Gastrocnemius medialis (tissue), 4 donors: ENCODE results near the gene CPN2.

ENCODE experiments used
- CTCF ChIP-seq, 5 experiments: fragments of 450-650 bp in 3 of 5; fragments of 200-600 bp in 2 of 5; sonication (generic) in 2 of 5; IDR thresholded peaks in 4 of 5; conservative IDR thresholded peaks in 1 of 5; 1 replicate in 4 of 5; 2 replicates in 1 of 5; pipeline ENCODE4 v1.5.1; 2016 to 2019; ENCODE audit warnings: antibody characterized with exemption in 5 of 5, mild to moderate bottlenecking in 3 of 5, moderate library complexity in 3 of 5
- POLR2A ChIP-seq, 2 donors: fragments of 450-650 bp; IDR thresholded peaks; one replicate each; pipeline ENCODE4 v1.6.1; 2017; ENCODE audit warnings: antibody characterized with exemption in 2 of 2, mild to moderate bottlenecking in 2 of 2, moderate library complexity in 2 of 2

DNA sequence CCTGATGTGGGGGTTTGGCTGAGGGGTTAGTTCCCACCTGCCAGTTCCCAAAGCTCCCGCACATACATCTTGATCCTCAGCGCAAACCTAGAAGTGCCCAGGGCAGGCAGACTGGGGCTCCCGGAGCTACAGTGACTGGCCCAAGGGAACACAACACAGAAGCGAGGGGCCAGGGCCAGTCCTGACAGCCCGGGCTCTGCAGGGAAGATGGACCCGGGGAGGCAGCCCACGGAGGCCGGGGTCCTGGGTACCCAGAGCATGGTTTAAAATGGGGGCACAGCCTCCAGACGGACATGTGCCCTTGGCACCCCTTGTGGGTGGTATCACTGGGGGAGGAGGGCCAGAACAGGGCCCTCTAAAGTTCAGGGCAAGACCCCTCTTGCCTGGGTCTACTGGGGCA is 5.1 kb downstream of the CPN2 start:
- TF ChIP-seq CTCF (IDR thresholded peaks at IDR 0.05 in 4 of 5, conservative IDR thresholded peaks at IDR 0.05 in 1 of 5) (no peak), POLR2A (IDR thresholded peaks at IDR 0.05) (no peak)
